ENCODE results near the gene EXOC3.

DNA sequence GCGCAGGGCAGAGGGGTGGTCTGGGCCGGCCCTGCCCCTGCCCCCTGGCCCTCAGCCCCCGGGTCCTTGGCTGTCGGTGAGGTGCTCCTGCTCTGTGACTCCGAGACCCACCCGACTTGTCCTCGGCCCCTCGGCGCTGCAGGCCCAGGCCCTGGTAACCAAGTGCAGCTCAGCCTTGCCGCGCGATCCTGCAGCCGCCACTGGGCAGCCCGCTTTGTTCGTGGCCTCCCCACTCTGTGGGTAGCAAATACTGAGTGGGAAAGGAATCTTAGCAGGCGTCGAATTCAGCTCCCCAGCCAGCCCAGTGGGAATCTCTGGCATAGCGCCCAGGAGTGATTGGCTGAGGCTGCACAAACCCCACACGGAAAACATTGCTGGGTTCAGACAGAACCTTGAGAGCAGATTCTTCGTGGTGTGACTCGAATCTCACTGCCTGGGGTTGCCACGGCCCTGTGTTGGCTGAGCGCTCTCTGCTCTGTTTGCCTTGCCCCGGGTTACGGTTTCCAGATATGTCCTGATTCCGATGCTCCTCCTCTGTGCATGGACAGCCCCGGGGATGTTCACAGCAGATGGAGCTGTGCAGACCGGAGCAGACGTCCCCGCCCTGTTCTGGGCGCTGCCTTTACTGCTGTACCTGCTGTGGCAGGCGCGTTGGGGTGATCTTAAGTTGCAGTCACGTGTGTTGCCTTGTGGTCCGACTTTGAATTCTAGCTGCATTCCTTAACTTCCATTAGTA lies 13.4 kb upstream of the EXOC3 start:
- TF ChIP-seq, protein P1, sequence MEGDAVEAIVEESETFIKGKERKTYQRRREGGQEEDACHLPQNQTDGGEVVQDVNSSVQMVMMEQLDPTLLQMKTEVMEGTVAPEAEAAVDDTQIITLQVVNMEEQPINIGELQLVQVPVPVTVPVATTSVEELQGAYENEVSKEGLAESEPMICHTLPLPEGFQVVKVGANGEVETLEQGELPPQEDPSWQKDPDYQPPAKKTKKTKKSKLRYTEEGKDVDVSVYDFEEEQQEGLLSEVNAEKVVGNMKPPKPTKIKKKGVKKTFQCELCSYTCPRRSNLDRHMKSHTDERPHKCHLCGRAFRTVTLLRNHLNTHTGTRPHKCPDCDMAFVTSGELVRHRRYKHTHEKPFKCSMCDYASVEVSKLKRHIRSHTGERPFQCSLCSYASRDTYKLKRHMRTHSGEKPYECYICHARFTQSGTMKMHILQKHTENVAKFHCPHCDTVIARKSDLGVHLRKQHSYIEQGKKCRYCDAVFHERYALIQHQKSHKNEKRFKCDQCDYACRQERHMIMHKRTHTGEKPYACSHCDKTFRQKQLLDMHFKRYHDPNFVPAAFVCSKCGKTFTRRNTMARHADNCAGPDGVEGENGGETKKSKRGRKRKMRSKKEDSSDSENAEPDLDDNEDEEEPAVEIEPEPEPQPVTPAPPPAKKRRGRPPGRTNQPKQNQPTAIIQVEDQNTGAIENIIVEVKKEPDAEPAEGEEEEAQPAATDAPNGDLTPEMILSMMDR (IDR thresholded peaks at IDR 0.05; ENCODE audit: control extremely low read depth in 1 of 3, insufficient read depth in 1 of 3, low read depth in 1 of 3, low read length in 3 of 3) = no peak
- no peak for TF ChIP-seq EZH2 (IDR thresholded peaks at IDR 0.05; ENCODE audit: low read depth, low read length, severe bottlenecking)
- no peak for TF ChIP-seq TAF1 (IDR thresholded peaks at IDR 0.05; ENCODE audit: low read depth, low read length)
- TF ChIP-seq EP300 (IDR thresholded peaks at IDR 0.05; ENCODE audit: borderline replicate concordance in 1 of 2, low read depth in 2 of 2, low read length in 2 of 2) = no peak
- TF ChIP-seq, protein P2, sequence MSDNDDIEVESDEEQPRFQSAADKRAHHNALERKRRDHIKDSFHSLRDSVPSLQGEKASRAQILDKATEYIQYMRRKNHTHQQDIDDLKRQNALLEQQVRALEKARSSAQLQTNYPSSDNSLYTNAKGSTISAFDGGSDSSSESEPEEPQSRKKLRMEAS (IDR thresholded peaks at IDR 0.05) = no peak
- no peak for TF ChIP-seq BRCA1 (IDR thresholded peaks at IDR 0.05; ENCODE audit: low read depth, low read length)
- TF ChIP-seq POLR2A (IDR thresholded peaks at IDR 0.05; ENCODE audit: control extremely low read depth in 1 of 2, low read depth in 2 of 2, low read length in 2 of 2) = no peak
